ENCODE results near the gene FPGT. TPM values are rescaled to one million over a fixed set of nuclear protein-coding genes. Genes with fewer than 3 reads are reported as not detected.

The FPGT gene
- total RNA-seq, 1 experiment from 2014 or later: 12.0 TPM

DNA sequence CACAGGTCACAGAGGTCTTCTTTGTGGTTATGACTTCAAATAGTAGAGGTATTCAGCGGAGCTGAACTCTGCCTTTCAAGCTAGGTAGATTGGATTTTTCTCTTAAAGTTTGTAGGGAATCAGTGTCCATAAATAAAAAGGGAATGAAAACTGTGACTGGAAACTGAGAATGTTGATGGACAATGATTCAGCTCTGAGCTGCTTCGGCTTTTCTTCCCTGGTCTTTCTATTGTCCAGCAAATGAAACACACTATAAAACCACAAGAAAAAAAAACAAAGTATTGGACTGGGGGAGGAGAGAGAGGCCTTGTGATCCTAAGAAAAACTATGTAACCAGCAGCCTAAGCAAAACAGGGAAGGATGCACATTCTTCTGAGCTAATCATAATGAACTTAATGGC is 48.3 kb downstream of the FPGT start:
- Histone ChIP-seq H3K27ac (ENCODE audit: low read depth, low read length) (no peak overlapping the region), H4K20me1 (ENCODE audit: insufficient read depth) (no peaks in the 10 kb centered on the region), H3K9ac (ENCODE audit: low read length) (no peak overlapping the region), H3K27me3 (ENCODE audit: insufficient read depth, low read length) (no peaks in the 10 kb centered on the region), H3K9me2 (ENCODE audit: insufficient read depth) (no peaks in the 10 kb centered on the region), H2AFZ (ENCODE audit: low read depth, low read length, poor library complexity, severe bottlenecking) (no peak overlapping the region), H3K4me2 (ENCODE audit: low read length) (no peak overlapping the region), H3K9me3 (ENCODE audit: control insufficient read depth in 1 of 2, insufficient read depth in 1 of 2, low read depth in 1 of 2, low read length in 2 of 2) (no peaks in the 10 kb centered on the region), H3K4me1 (ENCODE audit: control insufficient read depth in 1 of 2, insufficient read depth in 2 of 2, low read length in 2 of 2) (no peaks in the 10 kb centered on the region), H3K4me3 (replicated peaks in 1 of 2; ENCODE audit: low read depth in 1 of 2, low read length in 2 of 2) (no peak overlapping the region), H3K36me3 (ENCODE audit: control insufficient read depth in 1 of 2, insufficient read depth in 2 of 2, low read length in 2 of 2) (no peaks in the 10 kb centered on the region), H3K79me2 (ENCODE audit: insufficient read depth, low read length) (no peaks in the 10 kb centered on the region)
- ATAC-seq (peak; percentile 30; the same call in 1 of the 2 replicates), DNase-seq (ENCODE audit: low read depth, low spot score) (peak; percentile 3)
- intact Hi-C loops (cut with micrococcal nuclease): no loop called here
- BruUV-seq (replicated peaks): no TSS peak
- ChIA-PET RAD21 (ENCODE audit: low non-redundant PET in 1 of 2, low total read pairs in 2 of 2, uncharacterized antibody in 2 of 2, unreplicated experiment in 2 of 2) (no interaction called here), POLR2A (no interaction called here), CTCF (no interaction called here)
- TF ChIP-seq TCF7L2 (IDR thresholded peaks at IDR 0.05; ENCODE audit: borderline replicate concordance, extremely low read depth, insufficient read depth, insufficient read length) (peak; percentile 26), YY1 (IDR thresholded peaks at IDR 0.05; ENCODE audit: extremely low read depth, insufficient replicate concordance, low read depth, low read length) (no peak)

- no peak for ATAC-seq
Observed at GRCh38 chr1:74247881-74248528, 50.0 kb downstream of the FPGT start.

More at GRCh38 chr1:74247881-74248528, 50.0 kb downstream of the FPGT start:
- Histone ChIP-seq H3K4me2 (ENCODE audit: low read length) (no peak overlapping the region), H3K27ac (ENCODE audit: low read depth, low read length) (no peak overlapping the region), H3K9me2 (ENCODE audit: insufficient read depth) (no peaks in the 10 kb centered on the region), H2AFZ (ENCODE audit: low read depth, low read length, poor library complexity, severe bottlenecking) (no peak overlapping the region), H3K27me3 (ENCODE audit: insufficient read depth, low read length) (no peaks in the 10 kb centered on the region), H3K79me2 (ENCODE audit: insufficient read depth, low read length) (no peaks in the 10 kb centered on the region), H3K9me3 (ENCODE audit: control insufficient read depth in 1 of 2, insufficient read depth in 1 of 2, low read depth in 1 of 2, low read length in 2 of 2) (no peaks in the 10 kb centered on the region), H3K36me3 (ENCODE audit: control insufficient read depth in 1 of 2, insufficient read depth in 2 of 2, low read length in 2 of 2) (no peaks in the 10 kb centered on the region), H3K4me3 (replicated peaks in 1 of 2; ENCODE audit: low read depth in 1 of 2, low read length in 2 of 2) (no peak overlapping the region), H4K20me1 (ENCODE audit: insufficient read depth) (no peaks in the 10 kb centered on the region), H3K4me1 (ENCODE audit: control insufficient read depth in 1 of 2, insufficient read depth in 2 of 2, low read length in 2 of 2) (no peaks in the 10 kb centered on the region), H3K9ac (ENCODE audit: low read length) (no peak overlapping the region)
- ChIA-PET CTCF (no interaction called here), RAD21 (ENCODE audit: low non-redundant PET in 1 of 2, low total read pairs in 2 of 2, uncharacterized antibody in 2 of 2, unreplicated experiment in 2 of 2) (no interaction called here), POLR2A (no interaction called here)
- intact Hi-C loops (cut with micrococcal nuclease): no loop called here
- TF ChIP-seq, protein P1, sequence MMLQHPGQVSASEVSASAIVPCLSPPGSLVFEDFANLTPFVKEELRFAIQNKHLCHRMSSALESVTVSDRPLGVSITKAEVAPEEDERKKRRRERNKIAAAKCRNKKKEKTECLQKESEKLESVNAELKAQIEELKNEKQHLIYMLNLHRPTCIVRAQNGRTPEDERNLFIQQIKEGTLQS (IDR thresholded peaks at IDR 0.05): no peak
- no peak for TF ChIP-seq EZH2phosphoT487 (IDR thresholded peaks at IDR 0.05; ENCODE audit: borderline replicate concordance)
- no peak for TF ChIP-seq POLR2AphosphoS5 (IDR thresholded peaks at IDR 0.05; ENCODE audit: low read depth, low read length)
- no peak for TF ChIP-seq SIN3A (IDR thresholded peaks at IDR 0.05; ENCODE audit: low read depth)
- TF ChIP-seq FOSL1 (IDR thresholded peaks at IDR 0.05; ENCODE audit: low read depth): no peak
- no peak for TF ChIP-seq ZBTB33 (IDR thresholded peaks at IDR 0.05; ENCODE audit: extremely low read depth, insufficient replicate concordance, low read length)
- TF ChIP-seq ZFX (IDR thresholded peaks at IDR 0.05): no peak
- TF ChIP-seq EZH2 (IDR thresholded peaks at IDR 0.05): no peak
- no peak for TF ChIP-seq EGR1 (IDR thresholded peaks at IDR 0.05; ENCODE audit: low read depth)
- TF ChIP-seq JUND (IDR thresholded peaks at IDR 0.05): no peak
- TF ChIP-seq POLR2A (IDR thresholded peaks at IDR 0.05; ENCODE audit: borderline replicate concordance, extremely low read depth, insufficient read depth, insufficient read length): no peak
- no TSS peak for BruUV-seq (replicated peaks)
- no peak for DNase-seq (ENCODE audit: low read depth, low spot score)

Data from HCT116 (cell line).